ENCODE data around the gene PSAT1. TPM values are rescaled to one million over a fixed set of nuclear protein-coding genes. Genes with fewer than 3 reads are reported as not detected.

Gene PSAT1
- total RNA-seq, 1 experiment from 2014 or later = 179 TPM

- no TSS peak for BruUV-seq (replicated peaks)
- POLR2A ChIA-PET (ENCODE audit: low non-redundant PET) = no interaction called here
- intact Hi-C loops (cut with micrococcal nuclease; ENCODE audit: unreplicated experiment) = no loop called here
- TF ChIP-seq EZH2 (IDR thresholded peaks at IDR 0.05; ENCODE audit: borderline replicate concordance, low read depth, low read length, poor library complexity, severe bottlenecking) = no peak
- TF ChIP-seq CTCF (conservative IDR thresholded peaks at IDR 0.05; ENCODE audit: low read depth, low read length) = no peak
- no peaks in the 10 kb centered on the region for H3K4me1 ChIP-seq (ENCODE audit: insufficient read depth, low read length, poor library complexity, severe bottlenecking)
- no peaks in the 10 kb centered on the region for H3K9me3 ChIP-seq (ENCODE audit: low read depth, low read length, poor library complexity, severe bottlenecking)
- peaks cover 100% of the 10 kb centered on the region for H3K36me3 ChIP-seq (ENCODE audit: insufficient read depth, low read length, poor library complexity, severe bottlenecking)
- DNase-seq (ENCODE audit: low spot score) = no peak
- CTCF ChIA-PET = no interaction called here
- no peaks in the 10 kb centered on the region for H3K27me3 ChIP-seq (replicated peaks; ENCODE audit: insufficient read depth, low read depth, low read length, poor library complexity)
- no peak overlapping the region for H3K4me3 ChIP-seq (ENCODE audit: low read depth, low read length, poor library complexity, severe bottlenecking)
- H3K27ac ChIP-seq (ENCODE audit: low read depth, low read length, poor library complexity, severe bottlenecking) = no peak overlapping the region
Measured at GRCh38 chr9:78306222-78307076, 9.5 kb downstream of the PSAT1 start.

- ChIA-PET POLR2A (ENCODE audit: low non-redundant PET) (no interaction called here), CTCF (no interaction called here)
- no TSS peak for BruUV-seq (replicated peaks)
- TF ChIP-seq CTCF (conservative IDR thresholded peaks at IDR 0.05; ENCODE audit: low read depth, low read length) = no peak
- no peak for TF ChIP-seq EZH2 (IDR thresholded peaks at IDR 0.05; ENCODE audit: borderline replicate concordance, low read depth, low read length, poor library complexity, severe bottlenecking)
- no peak for DNase-seq (ENCODE audit: low spot score)
- intact Hi-C loops (cut with micrococcal nuclease; ENCODE audit: unreplicated experiment) = no loop called here
- no peaks in the 10 kb centered on the region for H3K4me1 ChIP-seq (ENCODE audit: insufficient read depth, low read length, poor library complexity, severe bottlenecking)
- no peaks in the 10 kb centered on the region for H3K9me3 ChIP-seq (ENCODE audit: low read depth, low read length, poor library complexity, severe bottlenecking)
- no peak overlapping the region for H3K4me3 ChIP-seq (ENCODE audit: low read depth, low read length, poor library complexity, severe bottlenecking)
- H3K36me3 ChIP-seq (ENCODE audit: insufficient read depth, low read length, poor library complexity, severe bottlenecking) = peaks cover 92% of the 10 kb centered on the region
- no peak overlapping the region for H3K27ac ChIP-seq (ENCODE audit: low read depth, low read length, poor library complexity, severe bottlenecking)
- no peaks in the 10 kb centered on the region for H3K27me3 ChIP-seq (replicated peaks; ENCODE audit: insufficient read depth, low read depth, low read length, poor library complexity)
Measured at GRCh38 chr9:78307360-78307759, 10.4 kb downstream of the PSAT1 start.

GRCh38 chr9:78309066-78309465 lies 12.1 kb downstream of the PSAT1 start:
- DNase-seq (ENCODE audit: low spot score) = no peak
- no peaks in the 10 kb centered on the region for H3K4me1 ChIP-seq (ENCODE audit: insufficient read depth, low read length, poor library complexity, severe bottlenecking)
- H3K36me3 ChIP-seq (ENCODE audit: insufficient read depth, low read length, poor library complexity, severe bottlenecking) = peaks cover 90% of the 10 kb centered on the region
- no peaks in the 10 kb centered on the region for H3K27me3 ChIP-seq (replicated peaks; ENCODE audit: insufficient read depth, low read depth, low read length, poor library complexity)
- no peaks in the 10 kb centered on the region for H3K9me3 ChIP-seq (ENCODE audit: low read depth, low read length, poor library complexity, severe bottlenecking)
- ChIA-PET CTCF (no interaction called here), POLR2A (ENCODE audit: low non-redundant PET) (no interaction called here)
- no TSS peak for BruUV-seq (replicated peaks)
- intact Hi-C loops (cut with micrococcal nuclease; ENCODE audit: unreplicated experiment) = no loop called here
- H3K27ac ChIP-seq (ENCODE audit: low read depth, low read length, poor library complexity, severe bottlenecking) = no peak overlapping the region
- H3K4me3 ChIP-seq (ENCODE audit: low read depth, low read length, poor library complexity, severe bottlenecking) = no peak overlapping the region
- TF ChIP-seq EZH2 (IDR thresholded peaks at IDR 0.05; ENCODE audit: borderline replicate concordance, low read depth, low read length, poor library complexity, severe bottlenecking) (no peak), CTCF (conservative IDR thresholded peaks at IDR 0.05; ENCODE audit: low read depth, low read length) (no peak)
